AG04450 (cell line): ENCODE measurements around the gene SS18L1. TPM values are rescaled to one million over a fixed set of nuclear protein-coding genes. Genes with fewer than 3 reads are reported as not detected.

Experiments used
- CTCF ChIA-PET: fragments of 300-600, 350-600 bp; formaldehyde crosslinking; extraction: SDS; loops from one replicate; lab custom pipeline; 2022; ENCODE audit warnings: antibody characterized with exemption, inconsistent platforms; lab: Charles Lee
- POLR2A ChIA-PET: fragments of 350-600 bp; formaldehyde crosslinking; extraction: SDS; loops from one replicate; lab custom pipeline; 2021; ENCODE audit warnings: antibody characterized with exemption, inconsistent platforms; lab: Yijun Ruan, JAX
- DNase-seq: peaks from one replicate; pipeline ENCODE4 v3.0.0-alpha.2; 2011; ENCODE audit warnings: low read depth, low spot score
- H3K27ac ChIP-seq: one replicate; pipeline ENCODE4 v1.5.1; 2012; ENCODE audit warnings: low read depth, low read length, control low read depth
- H3K27me3 ChIP-seq: one replicate; pipeline ENCODE4 v1.6.0; 2012; ENCODE audit warnings: low read length; ENCODE audit not compliant: control insufficient read depth, insufficient read depth
- H3K4me3 ChIP-seq: 2 replicates; pipeline ENCODE4 v1.5.1; 2011; ENCODE audit warnings: mild to moderate bottlenecking, low read depth, low read length, control low read depth
- H3K9me3 ChIP-seq: 2 replicates; pipeline ENCODE4 v1.5.1; 2012; ENCODE audit warnings: low read length; ENCODE audit not compliant: control insufficient read depth, insufficient read depth
- CTCF ChIP-seq: IDR thresholded peaks from 2 replicates; pipeline ENCODE4 v1.5.1; 2011; ENCODE audit warnings: low read depth, low read length, control low read depth, inconsistent platforms
- polyA plus RNA-seq: library from polyadenylated mRNA; depleted of rRNA; stranded (reverse); fragments of >200 nt; gene quantifications from 2 replicates; pipeline ENCODE4 v1.2.3, GENCODE V29; 2011

Gene SS18L1
- polyA plus RNA-seq, 1 experiment: 6.8 TPM

DNA sequence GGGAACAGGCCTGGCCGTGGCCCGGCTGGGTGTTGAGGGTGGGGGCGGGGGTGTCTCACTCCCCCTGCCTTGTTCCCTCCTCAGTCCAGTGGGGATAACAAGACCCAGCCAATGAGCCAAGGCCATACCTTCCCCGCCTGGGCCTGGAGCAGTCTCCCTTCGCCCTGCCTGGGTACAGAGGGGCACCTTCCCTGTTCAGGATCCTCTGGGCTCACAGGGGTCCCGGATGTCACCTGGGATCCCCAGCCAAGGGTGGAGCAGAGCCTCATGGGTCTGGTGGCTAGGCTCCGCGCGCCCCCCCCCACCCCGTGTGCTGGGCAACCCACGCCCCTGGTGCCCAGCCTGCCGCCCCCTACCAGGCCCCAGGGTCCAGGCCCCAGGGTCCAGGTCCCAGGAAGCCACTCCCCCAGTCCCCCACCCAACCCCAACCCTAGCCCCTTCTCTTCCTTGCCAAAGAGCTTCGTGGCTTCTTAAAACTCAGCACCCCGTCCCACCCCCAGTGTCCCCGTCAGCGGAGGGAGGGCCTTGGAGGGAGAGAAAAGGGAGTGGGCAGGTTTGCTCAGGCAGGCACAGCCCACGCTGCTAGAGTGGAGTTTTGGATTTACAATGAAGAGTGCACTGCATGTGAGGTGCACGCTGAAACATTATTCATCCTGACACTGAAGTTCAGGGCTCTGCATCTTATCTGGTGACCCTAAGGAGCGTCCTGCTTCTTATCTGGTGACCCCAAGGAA is 64.7 kb downstream of the SS18L1 start:
- Histone ChIP-seq H3K9me3 (no peaks in the 10 kb centered on the region; the same call in 1 of the 2 replicates), H3K27me3 (peaks cover 11% of the 10 kb centered on the region), H3K27ac (no peak overlapping the region), H3K4me3 (no peak overlapping the region)
- no peak for TF ChIP-seq CTCF
- DNase-seq: no peak
- ChIA-PET POLR2A (no interaction called here), CTCF (no interaction called here)

DNA sequence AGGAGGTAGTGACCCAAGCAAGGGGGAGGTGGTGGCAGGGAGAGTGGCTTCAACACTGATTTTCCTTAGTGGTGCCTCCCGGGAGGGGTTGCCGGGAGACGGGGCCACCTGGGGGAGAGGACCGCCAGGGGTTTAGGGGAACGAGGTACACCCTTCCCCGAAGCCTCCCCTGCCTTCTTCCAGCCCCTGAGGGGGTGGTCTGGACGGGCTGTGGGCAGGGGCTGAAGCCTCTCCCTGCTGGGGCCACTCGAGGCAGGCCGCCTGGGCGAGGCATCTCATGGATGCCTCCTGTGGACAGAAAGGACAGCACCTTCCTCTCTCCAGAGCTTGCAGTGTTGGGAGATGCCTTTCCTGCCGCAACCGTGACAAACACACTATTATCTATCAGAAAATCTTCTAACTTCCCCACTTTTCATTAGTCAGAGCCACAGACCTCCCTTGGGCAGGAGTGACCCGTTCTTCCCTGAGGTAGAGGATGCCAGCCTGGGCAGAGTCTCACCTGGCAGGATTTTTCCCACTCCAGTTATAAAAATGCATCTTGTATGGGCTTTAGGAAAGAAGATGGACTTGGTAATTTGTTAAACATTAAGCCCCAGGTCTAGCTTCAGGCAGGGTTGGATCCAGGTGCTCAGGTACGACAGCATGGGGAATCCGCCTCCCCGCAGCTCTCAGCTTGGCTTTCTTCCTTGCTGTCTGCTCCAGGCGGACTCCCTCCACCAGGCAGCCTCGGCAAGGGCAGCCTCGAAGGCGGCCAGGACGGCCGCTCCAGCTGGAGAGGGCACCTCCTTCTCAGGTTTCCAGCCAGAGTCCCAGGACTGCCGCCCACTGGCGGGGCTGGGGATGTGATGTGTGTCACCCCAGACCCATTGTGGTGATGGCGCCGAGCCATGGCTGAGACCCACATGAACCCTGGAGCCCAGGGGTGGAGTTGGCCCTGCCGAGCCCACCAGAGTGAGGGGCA is 65.5 kb downstream of the SS18L1 start:
- Histone ChIP-seq H3K27ac (no peak overlapping the region), H3K9me3 (no peaks in the 10 kb centered on the region; the same call in 1 of the 2 replicates), H3K27me3 (peaks cover 11% of the 10 kb centered on the region), H3K4me3 (no peak overlapping the region)
- ChIA-PET CTCF (interaction anchor here (1.0 kb wide), 1 partner anchor 198 kb away, joined by 4 read pairs; no protein-coding TSS in a partner anchor), POLR2A (no interaction called here)
- DNase-seq: no peak
- no peak for TF ChIP-seq CTCF

DNA sequence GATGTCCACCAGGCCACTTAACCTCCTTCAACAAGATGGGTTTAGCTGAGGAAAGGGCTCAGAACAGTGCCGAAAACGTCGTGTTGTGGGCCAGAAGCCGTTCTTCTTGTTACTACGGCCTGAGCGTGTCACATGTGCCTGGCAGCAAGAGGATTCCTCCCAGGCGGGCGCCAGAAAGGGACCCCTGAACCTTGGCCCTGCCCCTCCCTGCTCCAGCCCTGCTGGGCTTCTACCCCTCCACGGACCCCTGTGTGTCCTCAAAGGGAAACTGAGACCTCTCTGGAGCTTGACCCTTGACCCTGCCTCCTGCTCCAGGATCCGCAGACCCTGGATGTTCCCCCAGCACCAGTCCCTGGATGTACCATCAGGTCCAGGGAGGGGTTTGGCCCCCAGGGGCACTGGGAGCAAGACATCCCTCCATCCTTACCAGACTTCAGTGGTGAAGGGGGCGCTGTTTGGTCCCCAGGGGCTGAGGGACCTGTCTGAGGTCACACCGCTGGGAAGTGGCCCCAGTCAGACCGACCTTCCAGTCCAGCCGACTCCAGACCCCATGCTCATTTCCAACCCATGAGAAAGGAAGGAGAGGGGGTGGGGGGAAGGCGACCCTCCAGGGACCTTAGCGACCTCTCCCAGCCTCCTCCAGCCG is 66.4 kb downstream of the SS18L1 start:
- Histone ChIP-seq H3K27me3 (peaks cover 17% of the 10 kb centered on the region), H3K4me3 (no peak overlapping the region), H3K27ac (no peak overlapping the region), H3K9me3 (no peaks in the 10 kb centered on the region; the same call in 1 of the 2 replicates)
- POLR2A ChIA-PET: no interaction called here
- no peak for TF ChIP-seq CTCF
- DNase-seq: no peak
- CTCF ChIA-PET: interaction anchor here (1.0 kb wide), 1 partner anchor 199 kb away, joined by 4 read pairs; no protein-coding TSS in a partner anchor

DNA sequence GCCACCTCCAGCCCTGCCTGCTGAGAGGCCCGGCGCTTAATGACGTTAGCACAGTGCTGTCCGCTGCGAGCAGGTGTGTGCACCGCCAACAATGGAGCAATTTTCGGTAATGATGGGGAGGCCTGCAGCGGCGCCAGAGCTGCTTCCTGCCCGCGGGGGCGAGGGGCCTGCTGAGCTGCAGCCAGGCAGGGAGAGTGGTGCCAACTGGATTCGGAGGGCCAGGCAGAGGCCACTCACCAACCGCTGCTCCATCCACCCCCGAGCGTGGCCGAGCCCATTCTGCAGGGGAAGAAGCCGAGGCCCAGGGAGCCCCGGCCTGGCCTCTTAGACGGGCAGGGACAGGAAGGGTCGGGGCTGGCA is 66.9 kb downstream of the SS18L1 start:
- Histone ChIP-seq H3K9me3 (no peaks in the 10 kb centered on the region; the same call in 1 of the 2 replicates), H3K27ac (no peak overlapping the region), H3K4me3 (no peak overlapping the region), H3K27me3 (peaks cover 22% of the 10 kb centered on the region)
- TF ChIP-seq CTCF: no peak
- POLR2A ChIA-PET: no interaction called here
- no peak for DNase-seq
- CTCF ChIA-PET: no interaction called here
